ENCODE measurements around the gene ZNF407.
A peak's percentile ranks its signal among the peaks of the same experiment; 100 is the strongest.

DNA sequence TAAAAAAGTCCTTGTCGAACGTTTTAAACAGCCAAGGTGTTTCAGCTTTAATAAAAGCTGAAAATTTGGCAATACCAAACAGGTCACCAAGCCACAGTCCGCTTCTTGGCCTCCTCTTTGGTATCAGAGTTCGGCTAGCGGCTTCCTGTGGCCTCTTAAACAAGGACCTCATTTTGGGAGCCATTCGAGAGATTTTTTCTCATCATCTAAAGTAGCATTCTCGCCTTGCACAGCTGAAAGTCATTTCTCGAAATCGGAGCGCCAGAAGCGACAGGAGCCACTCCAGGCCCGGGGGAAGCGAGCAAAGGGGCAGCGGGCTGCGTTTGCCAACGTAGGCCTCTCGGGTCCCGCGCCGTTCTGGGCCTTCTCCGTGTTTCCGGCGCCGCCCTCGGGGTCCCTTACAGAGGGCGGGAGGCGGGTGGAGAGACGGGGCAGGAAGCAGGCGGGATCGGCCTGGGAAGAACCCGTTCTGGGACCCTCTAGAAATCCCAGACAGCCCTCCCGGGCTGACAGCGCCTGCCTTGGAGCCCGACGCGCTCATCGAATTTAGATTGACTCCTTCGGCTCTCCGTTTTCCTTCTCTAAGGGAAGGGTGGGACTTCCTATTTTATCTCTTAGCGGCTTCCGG, 522 bp upstream of the ZNF407 start:
- TF ChIP-seq, protein P1, sequence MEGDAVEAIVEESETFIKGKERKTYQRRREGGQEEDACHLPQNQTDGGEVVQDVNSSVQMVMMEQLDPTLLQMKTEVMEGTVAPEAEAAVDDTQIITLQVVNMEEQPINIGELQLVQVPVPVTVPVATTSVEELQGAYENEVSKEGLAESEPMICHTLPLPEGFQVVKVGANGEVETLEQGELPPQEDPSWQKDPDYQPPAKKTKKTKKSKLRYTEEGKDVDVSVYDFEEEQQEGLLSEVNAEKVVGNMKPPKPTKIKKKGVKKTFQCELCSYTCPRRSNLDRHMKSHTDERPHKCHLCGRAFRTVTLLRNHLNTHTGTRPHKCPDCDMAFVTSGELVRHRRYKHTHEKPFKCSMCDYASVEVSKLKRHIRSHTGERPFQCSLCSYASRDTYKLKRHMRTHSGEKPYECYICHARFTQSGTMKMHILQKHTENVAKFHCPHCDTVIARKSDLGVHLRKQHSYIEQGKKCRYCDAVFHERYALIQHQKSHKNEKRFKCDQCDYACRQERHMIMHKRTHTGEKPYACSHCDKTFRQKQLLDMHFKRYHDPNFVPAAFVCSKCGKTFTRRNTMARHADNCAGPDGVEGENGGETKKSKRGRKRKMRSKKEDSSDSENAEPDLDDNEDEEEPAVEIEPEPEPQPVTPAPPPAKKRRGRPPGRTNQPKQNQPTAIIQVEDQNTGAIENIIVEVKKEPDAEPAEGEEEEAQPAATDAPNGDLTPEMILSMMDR (IDR thresholded peaks at IDR 0.05): no peak
- peak; percentile 68 for TF ChIP-seq POLR2A (IDR thresholded peaks at IDR 0.05)
